ENCODE measurements around the gene FAM118A. TPM values are rescaled to one million over a fixed set of nuclear protein-coding genes. Genes with fewer than 3 reads are reported as not detected.

The FAM118A gene
- total RNA-seq, 1 experiment from 2014 or later: 37.9 TPM

GRCh38 chr22:45285263-45286058 lies 24.3 kb upstream of the FAM118A start:
- Histone ChIP-seq H3K56ac (ENCODE audit: insufficient read length, low read depth, low read length) (no peak overlapping the region), H2BK5ac (ENCODE audit: insufficient read length, low read length) (no peak overlapping the region), H2BK120ac (ENCODE audit: low read depth, low read length, poor library complexity, severe bottlenecking) (no peak overlapping the region), H3K27me3 (ENCODE audit: insufficient read depth, low read length) (peaks cover 5% of the 10 kb centered on the region; the same call in 1 of the 2 replicates), H3K18ac (ENCODE audit: insufficient read length, low read depth, low read length) (no peak overlapping the region), H3K9ac (ENCODE audit: extremely low read depth, insufficient read length, low read length) (no peak overlapping the region), H3K14ac (ENCODE audit: insufficient read depth, low read length) (no peak overlapping the region), H3K4me1 (ENCODE audit: insufficient read depth, low read length) (peaks cover 2% of the 10 kb centered on the region; the same call in 1 of the 2 replicates), H4K5ac (ENCODE audit: insufficient read length, low read depth, low read length) (no peak overlapping the region), H2BK12ac (ENCODE audit: insufficient read length, low read depth, low read length) (no peak overlapping the region), H3K79me2 (ENCODE audit: insufficient read depth, low read length) (no peaks in the 10 kb centered on the region), H2AK5ac (ENCODE audit: insufficient read length, low read length) (no peak overlapping the region), H4K8ac (replicated peaks; ENCODE audit: insufficient read length, low read depth, low read length) (no peak overlapping the region), H3K79me1 (ENCODE audit: insufficient read depth, low read depth, low read length, poor library complexity, severe bottlenecking) (no peaks in the 10 kb centered on the region), H3K23me2 (ENCODE audit: insufficient read length, low read depth, low read length, poor library complexity, severe bottlenecking) (peaks cover 10% of the 10 kb centered on the region), H3K27ac (ENCODE audit: insufficient read length, low read depth, low read length) (no peak overlapping the region), H2BK15ac (ENCODE audit: low read depth, low read length) (no peak overlapping the region), H3K9me3 (ENCODE audit: control insufficient read depth, low read depth, low read length) (no peaks in the 10 kb centered on the region), H2BK20ac (ENCODE audit: low read depth, low read length, poor library complexity, severe bottlenecking) (no peak overlapping the region), H4K91ac (ENCODE audit: insufficient read length, low read depth, low read length) (no peak overlapping the region), H3K4ac (ENCODE audit: low read depth, low read length) (no peak overlapping the region), H3T11ph (ENCODE audit: low read length) (no peak overlapping the region), H4K20me1 (ENCODE audit: control insufficient read depth, insufficient read depth, insufficient read length) (no peaks in the 10 kb centered on the region), H3K4me2 (ENCODE audit: insufficient read depth, insufficient read length, low read length) (peak overlapping the region; percentile 57), H3K23ac (ENCODE audit: insufficient read length, low read depth, low read length) (no peak overlapping the region), H2AFZ (ENCODE audit: low read length) (no peak overlapping the region)
- Mint-ChIP-seq H3K9me3 (no peaks in the 10 kb centered on the region), H3K4me1 (peaks cover 17 to 19% of the 10 kb centered on the region in 2 experiments), H3K27me3 (ENCODE audit: low read depth) (peaks cover 64% of the 10 kb centered on the region), H3K4me3 (peak overlapping the region; percentile 63 to 80), H3K27ac (peak overlapping the region in 2 of 3 experiments; percentile 21 to 54; a peak in 2 of 7 replicates), H3K36me3 (ENCODE audit: insufficient read depth in 1 of 3, low read depth in 3 of 3) (no peaks in the 10 kb centered on the region; a peak in 1 of 7 replicates)
- peak; percentile 81 for DNase-seq
- no CpG with 5 or more reads among the region's 16 CpGs for WGBS (ENCODE audit: extremely low coverage, insufficient read length, low lambda C conversion rate)
- TF ChIP-seq CTCF (conservative IDR thresholded peaks at IDR 0.05): peak; percentile 40; the same call in 2 of the 3 replicates
